Activated CD4-positive, alpha-beta T cell treated with anti-CD3 and anti-CD28 coated beads, Interleukin-2, amount 10 ng/mL, durations not matched to agents 24 days and 14 days (primary cell): ENCODE results near the gene AFAP1. TPM values are rescaled to one million over a fixed set of nuclear protein-coding genes. Genes with fewer than 3 reads are reported as not detected.
"Not testable (repeated sequence)": the region's sequence is repeated elsewhere in the genome, so short reads cannot be mapped to it uniquely, and the experiment has no call there.

Experiments
- DNase-seq: peaks from one replicate; pipeline ENCODE4 v3.0.0; 2022
- H3K27ac Mint-ChIP-seq: one replicate; pipeline ENCODE4 v1.8.0; 2022; ENCODE audit warnings: mild to moderate bottlenecking, mixed read lengths
- H3K27me3 Mint-ChIP-seq: one replicate; pipeline ENCODE4 v1.8.0; 2022; ENCODE audit warnings: mixed read lengths
- H3K36me3 Mint-ChIP-seq: one replicate; pipeline ENCODE4 v1.8.0; 2022; ENCODE audit warnings: low read depth, mild to moderate bottlenecking, mixed read lengths
- H3K4me1 Mint-ChIP-seq: one replicate; pipeline ENCODE4 v1.8.0; 2021; ENCODE audit warnings: mixed read lengths
- H3K4me3 Mint-ChIP-seq: one replicate; pipeline ENCODE4 v1.8.0; 2022; ENCODE audit warnings: mild to moderate bottlenecking, moderate library complexity, mixed read lengths
- H3K9me3 Mint-ChIP-seq: one replicate; pipeline ENCODE4 v1.8.0; 2021; ENCODE audit warnings: mixed read lengths
- intact Hi-C: fragments of 100-400 bp; cut with micrococcal nuclease; formaldehyde crosslinking; loops from one replicate; pipeline ENCODE4 v1.15.1; 2023
- total RNA-seq: library from RNA; stranded (reverse); gene quantifications from 2 replicates; pipeline ENCODE4 v1.2.3, GENCODE V29; 2022

The AFAP1 gene
- total RNA-seq, 1 donor from 2014 or later = 37.6 TPM

DNA sequence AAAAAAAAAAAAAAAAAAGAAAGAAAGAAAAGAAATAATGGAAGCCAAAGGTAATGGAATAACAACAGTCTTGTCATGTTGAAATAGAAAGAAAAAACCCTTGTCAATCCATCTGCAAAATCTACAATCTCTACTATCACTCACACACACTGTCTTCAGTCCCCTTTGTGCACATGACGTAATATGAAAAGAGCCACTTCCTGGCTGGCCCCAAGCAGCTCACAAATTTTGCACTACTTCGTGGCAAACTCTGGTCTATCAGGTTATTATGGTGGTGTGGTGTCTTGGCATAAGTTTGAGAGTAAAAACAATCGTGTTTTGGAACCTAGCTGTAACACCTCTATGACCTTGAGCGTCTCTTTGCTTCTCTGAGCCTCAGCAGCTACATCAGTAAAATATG lies 8.3 kb upstream of the AFAP1 start:
- Mint-ChIP-seq H3K27ac (no peak overlapping the region), H3K4me3 (no peak overlapping the region), H3K9me3 (peaks cover 12% of the 10 kb centered on the region), H3K36me3 (peaks cover 3% of the 10 kb centered on the region), H3K27me3 (peaks cover 2% of the 10 kb centered on the region), H3K4me1 (peaks cover 13% of the 10 kb centered on the region)
- intact Hi-C loops = no loop called here
- no peak for DNase-seq

DNA sequence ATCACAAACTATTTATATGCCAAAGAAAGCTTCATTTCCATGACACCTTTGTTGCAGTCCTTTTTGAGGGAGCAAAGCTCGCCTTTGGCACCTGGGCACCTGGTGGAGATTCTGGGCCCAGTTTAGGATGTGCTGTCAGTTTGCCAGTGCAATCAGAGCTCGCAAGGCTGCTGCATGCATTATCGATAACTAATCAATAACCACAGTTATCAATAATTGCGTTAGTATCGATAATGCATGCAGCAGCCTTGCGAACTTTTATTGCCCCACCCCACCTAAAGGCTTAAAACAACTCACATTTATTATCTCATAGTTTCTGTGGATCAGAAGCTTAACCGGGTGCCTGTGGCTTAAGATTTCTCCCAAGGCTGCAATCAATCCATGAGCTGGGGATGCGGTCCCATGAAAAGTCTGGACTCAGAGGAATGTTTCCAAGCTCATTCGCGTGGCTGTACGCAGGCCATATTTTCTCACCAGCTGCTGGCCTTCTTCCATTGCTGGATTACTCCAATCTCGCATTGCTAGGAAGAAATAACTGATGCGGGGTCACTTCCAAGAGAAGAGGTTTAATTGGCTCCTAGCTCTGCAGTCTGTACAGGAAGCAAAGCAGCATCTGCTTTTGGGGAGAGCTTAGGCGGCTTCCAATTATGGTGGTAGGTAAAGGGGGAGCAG lies 6.2 kb upstream of the AFAP1 start:
- Mint-ChIP-seq H3K27me3 (peaks cover 2% of the 10 kb centered on the region), H3K4me3 (no peak overlapping the region), H3K9me3 (no peaks in the 10 kb centered on the region), H3K4me1 (peaks cover 17% of the 10 kb centered on the region), H3K36me3 (peaks cover 2% of the 10 kb centered on the region), H3K27ac (no peak overlapping the region)
- intact Hi-C loops = no loop called here
- DNase-seq = no peak

DNA sequence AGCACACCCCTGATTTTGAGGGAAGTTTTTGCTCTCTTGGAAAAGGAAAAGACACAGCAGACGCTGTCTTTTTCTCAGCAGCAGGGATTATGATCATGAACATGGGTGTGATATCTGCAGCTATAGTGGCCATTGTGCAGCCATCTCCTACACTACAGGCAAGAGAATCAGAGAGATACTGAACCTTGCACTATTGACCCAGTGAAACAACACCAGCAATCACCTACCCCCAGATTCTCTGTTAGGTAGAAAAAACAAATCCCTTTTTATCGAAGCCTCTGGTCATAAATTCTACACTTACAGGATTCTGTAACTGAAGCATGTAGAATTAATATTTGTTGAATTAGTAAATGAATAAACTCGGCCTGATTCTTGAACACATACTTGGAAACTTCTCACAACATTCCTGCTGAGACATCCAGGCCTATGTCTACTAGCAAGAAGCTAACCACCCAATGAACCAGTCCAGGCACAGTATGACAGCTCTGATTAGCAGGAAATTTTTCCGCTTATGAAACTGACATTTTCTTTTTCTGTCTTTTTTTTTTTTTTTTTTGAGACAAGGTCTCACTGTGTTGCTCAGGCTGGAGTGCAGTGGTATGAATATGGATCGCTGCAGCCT lies 5.0 kb upstream of the AFAP1 start:
- intact Hi-C loops = no loop called here
- no peaks in the 10 kb centered on the region for H3K9me3 Mint-ChIP-seq
- H3K27me3 Mint-ChIP-seq = peaks cover 2% of the 10 kb centered on the region
- DNase-seq = no peak
- no peak overlapping the region for H3K27ac Mint-ChIP-seq
- H3K4me1 Mint-ChIP-seq = peaks cover 21% of the 10 kb centered on the region
- no peaks in the 10 kb centered on the region for H3K36me3 Mint-ChIP-seq
- no peak overlapping the region for H3K4me3 Mint-ChIP-seq

DNA sequence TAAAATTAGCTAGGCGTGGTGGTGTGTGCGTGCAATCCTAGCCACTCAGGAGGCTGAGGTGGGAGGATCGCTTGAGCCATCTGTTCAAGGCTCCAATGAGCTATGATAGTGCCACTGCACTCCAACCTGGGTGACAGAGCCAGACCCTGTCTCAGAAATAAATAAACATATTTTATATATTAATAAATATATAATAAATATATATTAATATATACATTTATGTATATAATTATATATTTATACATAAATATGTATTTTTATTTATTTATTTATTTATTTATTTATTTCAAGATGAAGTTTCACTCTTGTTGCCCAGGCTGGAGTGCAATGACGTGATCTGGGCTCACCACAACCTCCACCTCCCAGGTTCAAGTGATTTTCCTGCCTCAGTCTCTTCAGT lies 4.0 kb upstream of the AFAP1 start:
- H3K27me3 Mint-ChIP-seq, H3K27ac Mint-ChIP-seq, H3K36me3 Mint-ChIP-seq, H3K4me3 Mint-ChIP-seq, DNase-seq, intact Hi-C loops, H3K9me3 Mint-ChIP-seq: not testable (repeated sequence)
- peaks cover 14% of the 10 kb centered on the region for H3K4me1 Mint-ChIP-seq

DNA sequence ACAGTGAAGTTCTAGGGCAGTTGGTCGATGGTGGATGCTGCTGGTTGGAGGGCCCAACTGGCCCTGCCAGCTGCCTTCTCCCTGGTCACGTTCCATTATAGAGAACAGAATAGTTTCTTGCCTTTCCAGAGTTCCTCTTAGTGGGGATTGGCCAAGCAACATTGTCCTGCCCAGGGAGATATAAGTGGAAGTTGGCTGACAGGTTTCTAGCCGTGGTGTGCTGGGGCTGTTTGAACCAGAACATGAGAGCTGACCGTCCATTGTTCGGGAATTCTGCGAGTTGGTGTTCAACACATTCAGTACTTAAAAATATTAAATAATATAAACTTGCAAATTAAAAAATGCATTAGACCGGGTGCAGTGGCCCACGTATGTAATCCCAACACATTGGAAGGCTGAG lies 3.5 kb upstream of the AFAP1 start:
- peaks cover 15% of the 10 kb centered on the region for H3K4me1 Mint-ChIP-seq
- no peak overlapping the region for H3K27ac Mint-ChIP-seq
- H3K9me3 Mint-ChIP-seq = no peaks in the 10 kb centered on the region
- intact Hi-C loops = no loop called here
- peaks cover 3% of the 10 kb centered on the region for H3K27me3 Mint-ChIP-seq
- H3K36me3 Mint-ChIP-seq = no peaks in the 10 kb centered on the region
- H3K4me3 Mint-ChIP-seq = no peak overlapping the region
- DNase-seq = no peak

DNA sequence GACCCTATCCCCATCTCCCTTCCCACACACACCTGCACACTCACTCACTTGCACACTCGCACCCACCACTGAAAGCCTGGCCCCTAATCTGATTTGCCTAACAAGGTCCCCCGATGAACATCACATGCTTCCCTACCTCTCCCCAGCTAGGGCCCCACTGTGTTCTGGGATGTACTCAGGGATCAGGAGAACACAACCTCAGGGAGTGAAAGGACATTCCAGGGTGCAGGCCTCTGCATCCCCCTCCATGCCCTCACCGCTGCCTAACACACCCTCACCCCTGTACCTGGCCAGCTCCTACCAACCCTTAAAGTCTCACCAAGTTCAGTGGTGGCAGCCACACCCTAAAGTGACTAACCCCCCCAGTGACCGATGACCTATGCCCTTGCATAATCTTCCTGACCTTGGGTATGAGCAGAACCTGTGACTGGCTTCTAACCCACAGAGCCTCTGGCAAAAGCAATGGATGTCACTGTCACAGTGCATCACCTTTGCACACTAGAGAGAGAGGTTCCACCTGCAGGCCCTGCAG lies 2.4 kb upstream of the AFAP1 start:
- peaks cover 10% of the 10 kb centered on the region for H3K27me3 Mint-ChIP-seq
- peaks cover 20% of the 10 kb centered on the region for H3K4me1 Mint-ChIP-seq
- H3K36me3 Mint-ChIP-seq = no peaks in the 10 kb centered on the region
- intact Hi-C loops = no loop called here
- no peak for DNase-seq
- no peak overlapping the region for H3K4me3 Mint-ChIP-seq
- no peaks in the 10 kb centered on the region for H3K9me3 Mint-ChIP-seq
- H3K27ac Mint-ChIP-seq = peak overlapping the region; percentile 37

DNA sequence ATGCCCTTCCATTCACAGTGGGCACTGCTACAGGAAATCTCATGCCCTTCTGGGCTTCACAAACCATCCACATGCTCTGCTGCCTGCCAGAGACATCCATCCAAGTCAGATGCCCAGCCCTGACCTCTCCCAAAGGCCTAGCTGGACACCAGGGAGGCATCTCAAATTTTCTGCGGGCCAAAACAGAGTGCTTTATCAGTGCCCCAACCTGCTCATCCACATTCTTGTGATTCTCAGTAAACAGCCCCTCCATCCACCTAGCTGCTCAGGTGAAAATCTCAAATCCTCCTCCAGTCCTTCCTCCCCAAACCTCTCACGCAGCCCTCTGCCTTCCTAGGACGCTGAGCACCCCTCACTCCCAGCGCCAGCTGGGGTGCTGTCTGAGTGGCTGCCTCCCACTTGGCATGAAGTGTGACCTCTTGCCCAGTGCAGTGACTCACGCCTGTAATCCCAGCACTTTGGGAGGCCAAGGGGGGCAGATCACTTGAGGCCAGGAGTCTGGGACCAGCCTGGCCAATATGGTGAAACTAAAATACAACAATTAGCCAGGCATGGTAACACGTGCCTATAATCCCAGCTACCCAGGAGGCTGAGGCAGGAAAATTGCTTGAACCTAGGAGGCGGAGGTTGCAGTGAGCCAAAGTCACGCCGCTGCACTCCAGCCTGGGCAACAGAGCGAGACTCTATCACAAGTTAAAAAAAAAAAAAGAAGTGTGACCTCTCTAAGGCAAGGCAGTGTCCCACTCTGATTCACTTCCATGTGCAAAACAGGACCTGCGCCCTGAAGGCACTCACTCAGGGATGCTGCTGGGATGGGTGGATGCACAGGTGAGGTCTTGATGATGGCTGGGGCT lies 1.7 kb upstream of the AFAP1 start:
- Mint-ChIP-seq H3K27me3 (peaks cover 14% of the 10 kb centered on the region), H3K4me3 (peak overlapping the region; percentile 68)
- intact Hi-C loops = no loop called here

DNA sequence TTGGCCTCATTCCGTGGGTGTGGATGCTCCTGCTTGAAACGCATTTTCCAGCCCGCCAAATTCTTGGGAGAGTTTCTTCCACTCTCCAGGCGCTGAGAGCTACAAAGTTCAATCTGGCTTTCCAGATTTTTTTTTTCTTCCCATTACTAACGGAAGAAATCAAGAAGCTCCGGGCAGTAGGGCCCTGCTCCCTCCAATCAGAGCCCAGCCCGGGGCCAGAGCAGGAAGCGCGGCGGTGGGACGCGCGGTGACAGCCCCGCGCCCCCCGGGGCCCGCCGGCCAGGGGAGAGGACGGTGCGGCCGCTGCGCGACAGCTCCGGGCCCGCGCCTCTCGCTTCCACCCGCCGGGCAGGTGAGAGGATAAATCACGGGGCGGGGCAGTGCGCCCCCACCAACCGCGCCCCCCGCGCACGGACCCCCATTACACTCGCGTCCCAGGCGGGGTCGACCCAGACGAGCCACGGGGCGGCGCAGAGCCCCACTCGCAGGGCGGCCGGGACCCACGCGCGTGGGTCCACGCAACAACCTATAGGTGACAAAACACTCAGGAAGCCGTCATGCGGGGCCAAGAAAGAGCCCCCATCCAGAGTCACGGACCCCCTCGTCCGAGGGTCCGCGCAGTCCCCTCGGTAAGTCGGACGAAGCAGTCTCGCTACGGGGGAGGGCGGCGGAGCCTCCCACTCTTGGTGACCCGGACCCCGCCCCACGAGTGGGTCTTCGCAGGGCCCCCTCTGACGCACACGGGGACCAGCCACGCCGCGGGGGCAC lies 868 bp downstream of the AFAP1 start:
- intact Hi-C loops = loop anchor here (1.0 to 5.0 kb wide), 4 partner anchors 23 to 81 kb away; no protein-coding TSS in a partner anchor
- peak overlapping the region; percentile 45 for H3K27ac Mint-ChIP-seq
- peak; percentile 70 for DNase-seq
- no peaks in the 10 kb centered on the region for H3K9me3 Mint-ChIP-seq
- peaks cover 16% of the 10 kb centered on the region for H3K27me3 Mint-ChIP-seq
- H3K4me1 Mint-ChIP-seq = peaks cover 25% of the 10 kb centered on the region
- peaks cover 3% of the 10 kb centered on the region for H3K36me3 Mint-ChIP-seq
- peak overlapping the region; percentile 81 for H3K4me3 Mint-ChIP-seq

More for the DNA sequence above, 1.7 kb upstream of the AFAP1 start:
- Mint-ChIP-seq H3K9me3 (no peaks in the 10 kb centered on the region), H3K4me1 (peaks cover 25% of the 10 kb centered on the region), H3K27ac (peak overlapping the region; percentile 54), H3K36me3 (peaks cover 3% of the 10 kb centered on the region)
- no peak for DNase-seq

DNA sequence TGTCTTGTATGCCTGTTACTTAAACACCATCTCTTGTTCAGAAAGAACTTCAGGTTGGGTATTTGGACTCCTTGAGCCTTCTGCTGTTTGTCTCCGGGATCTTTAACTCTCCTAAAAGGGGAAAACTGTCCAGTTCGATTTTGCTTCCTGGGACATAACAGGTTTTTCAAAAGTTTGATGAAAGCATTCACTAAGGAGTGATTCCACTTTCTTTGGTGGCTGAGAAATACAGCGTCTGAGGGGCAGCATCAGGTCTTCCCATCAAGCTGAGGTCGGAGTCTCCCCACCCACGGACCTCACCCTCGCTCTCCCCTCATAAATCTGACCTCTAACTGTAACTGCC lies 1.4 kb downstream of the AFAP1 start:
- intact Hi-C loops = loop anchor here (1.0 to 5.0 kb wide), 3 partner anchors 23 to 81 kb away; no protein-coding TSS in a partner anchor
- Mint-ChIP-seq H3K27ac (peak overlapping the region; percentile 45), H3K36me3 (peaks cover 3% of the 10 kb centered on the region)

DNA sequence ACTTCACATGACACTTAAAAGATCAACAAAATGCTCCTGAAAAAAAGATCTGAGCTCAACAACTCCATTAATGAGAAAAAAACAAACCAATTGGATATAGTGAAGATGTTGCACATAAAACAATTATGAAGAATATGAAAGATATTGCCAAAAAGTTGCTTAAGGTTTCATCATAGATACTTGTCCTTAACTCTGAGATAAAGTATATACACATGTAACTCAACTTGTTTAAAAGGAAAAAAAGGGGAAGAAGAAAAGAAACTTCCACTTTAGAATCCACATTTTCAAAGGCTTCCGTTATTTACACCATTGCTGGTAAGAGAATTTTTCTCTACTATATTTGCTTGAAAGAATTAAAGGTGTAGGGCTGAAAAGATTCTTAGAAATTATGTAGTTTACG lies 2.7 kb downstream of the AFAP1 start:
- Mint-ChIP-seq H3K4me1 (peaks cover 25% of the 10 kb centered on the region), H3K27ac (no peak overlapping the region), H3K9me3 (no peaks in the 10 kb centered on the region), H3K4me3 (peak overlapping the region; percentile 55), H3K36me3 (peaks cover 6% of the 10 kb centered on the region), H3K27me3 (peaks cover 16% of the 10 kb centered on the region)
- intact Hi-C loops = loop anchor here (5.0 kb wide), 1 partner anchor 80 kb away; no protein-coding TSS in a partner anchor
- no peak for DNase-seq

More for the DNA sequence above, 1.4 kb downstream of the AFAP1 start:
- peak overlapping the region; percentile 81 for H3K4me3 Mint-ChIP-seq
- peaks cover 16% of the 10 kb centered on the region for H3K27me3 Mint-ChIP-seq
- no peak for DNase-seq
- no peaks in the 10 kb centered on the region for H3K9me3 Mint-ChIP-seq
- peaks cover 25% of the 10 kb centered on the region for H3K4me1 Mint-ChIP-seq

DNA sequence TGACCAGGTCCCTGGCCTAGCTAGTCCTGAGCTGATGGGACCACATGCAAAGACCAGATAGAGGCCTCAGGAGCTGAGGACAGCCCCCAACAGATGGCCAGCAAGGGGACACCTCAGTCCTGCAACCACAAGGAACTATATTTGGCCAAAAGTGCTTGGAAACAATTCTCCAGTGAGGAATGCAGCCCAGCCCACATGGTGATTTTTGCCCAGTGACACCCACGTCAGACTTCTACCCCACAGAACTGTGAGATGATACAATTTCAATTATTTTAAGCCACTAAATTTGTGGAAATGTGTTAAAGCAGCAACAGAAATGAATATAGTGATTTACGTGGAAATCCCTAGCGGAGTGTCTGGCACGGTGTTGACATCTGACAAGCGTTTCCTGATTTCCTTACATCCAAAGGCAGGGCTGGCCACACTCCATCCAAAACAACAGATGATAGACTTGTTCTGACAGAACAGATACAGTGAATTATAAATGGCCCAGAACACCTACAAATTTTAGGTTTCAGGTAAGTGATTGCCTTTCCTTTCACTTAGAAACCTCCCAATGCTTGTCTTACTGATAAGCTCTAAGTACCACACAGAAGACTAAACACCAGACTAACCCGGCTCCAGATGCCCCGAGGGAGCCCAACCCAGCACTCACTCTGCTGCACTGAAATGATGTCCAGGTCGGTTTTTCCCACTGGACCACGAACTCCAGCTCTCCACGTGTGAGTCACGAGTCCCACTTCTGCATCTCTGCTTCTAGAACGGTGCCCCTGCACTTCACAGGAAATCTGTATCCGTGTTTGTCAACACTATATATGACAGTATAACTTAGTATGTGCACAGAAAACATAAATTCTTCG lies 5.8 kb downstream of the AFAP1 start:
- H3K27ac Mint-ChIP-seq = no peak overlapping the region
- peaks cover 23% of the 10 kb centered on the region for H3K4me1 Mint-ChIP-seq
- H3K27me3 Mint-ChIP-seq = peaks cover 16% of the 10 kb centered on the region
- H3K4me3 Mint-ChIP-seq = no peak overlapping the region
- DNase-seq = no peak
- no peaks in the 10 kb centered on the region for H3K9me3 Mint-ChIP-seq
- H3K36me3 Mint-ChIP-seq = peaks cover 6% of the 10 kb centered on the region
- intact Hi-C loops = no loop called here

DNA sequence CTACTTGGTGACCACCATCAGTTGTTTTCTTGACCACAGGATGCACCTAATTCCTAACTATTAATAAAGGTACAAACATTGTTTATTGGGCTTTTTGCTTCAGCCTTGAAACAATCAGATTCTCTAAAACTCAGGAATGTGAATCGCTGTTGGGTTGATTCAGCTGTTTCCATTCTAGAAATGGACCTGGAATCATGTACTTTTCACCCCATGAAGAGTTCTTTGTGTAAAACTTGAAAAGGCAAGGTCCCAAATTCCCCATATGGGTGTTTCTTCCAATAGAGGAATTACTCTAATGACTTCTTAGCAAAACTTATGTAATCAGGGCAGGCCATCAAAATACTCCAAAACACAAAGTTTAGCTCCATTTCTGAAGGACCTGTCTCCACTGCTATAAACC lies 7.4 kb downstream of the AFAP1 start:
- Mint-ChIP-seq H3K4me3 (no peak overlapping the region), H3K27me3 (peaks cover 6% of the 10 kb centered on the region), H3K4me1 (peaks cover 12% of the 10 kb centered on the region), H3K9me3 (no peaks in the 10 kb centered on the region), H3K27ac (no peak overlapping the region), H3K36me3 (peaks cover 8% of the 10 kb centered on the region)
- no peak for DNase-seq
- intact Hi-C loops = no loop called here
